ENCODE data around the gene ASB18.

GRCh38 chr2:236305964-236306605 is 41.9 kb upstream of the ASB18 start:
- TF ChIP-seq CTCF (IDR thresholded peaks at IDR 0.05; ENCODE audit: low read depth, low read length, poor library complexity, severe bottlenecking) (no peak), EZH2phosphoT487 (IDR thresholded peaks at IDR 0.05; ENCODE audit: borderline replicate concordance, low read length) (no peak)
